HTR-8/SVneo (cell line): ENCODE results near the gene TMC3.
A peak's percentile ranks its signal among the peaks of the same experiment; 100 is the strongest.
"Not testable (repeated sequence)": the region's sequence is repeated elsewhere in the genome, so short reads cannot be mapped to it uniquely, and the experiment has no call there.

ENCODE experiments used
- DNase-seq: peaks from one replicate; pipeline ENCODE4 v3.0.0; 2011; ENCODE audit warnings: low spot score, mixed read lengths; ENCODE audit not compliant: insufficient read length
- FAIRE-seq: peaks from 2 replicates; lab custom pipeline; 2011; peaks lifted over from hg19 to GRCh38; lab: Jason Lieb, UNC

The TMC3 gene

DNA sequence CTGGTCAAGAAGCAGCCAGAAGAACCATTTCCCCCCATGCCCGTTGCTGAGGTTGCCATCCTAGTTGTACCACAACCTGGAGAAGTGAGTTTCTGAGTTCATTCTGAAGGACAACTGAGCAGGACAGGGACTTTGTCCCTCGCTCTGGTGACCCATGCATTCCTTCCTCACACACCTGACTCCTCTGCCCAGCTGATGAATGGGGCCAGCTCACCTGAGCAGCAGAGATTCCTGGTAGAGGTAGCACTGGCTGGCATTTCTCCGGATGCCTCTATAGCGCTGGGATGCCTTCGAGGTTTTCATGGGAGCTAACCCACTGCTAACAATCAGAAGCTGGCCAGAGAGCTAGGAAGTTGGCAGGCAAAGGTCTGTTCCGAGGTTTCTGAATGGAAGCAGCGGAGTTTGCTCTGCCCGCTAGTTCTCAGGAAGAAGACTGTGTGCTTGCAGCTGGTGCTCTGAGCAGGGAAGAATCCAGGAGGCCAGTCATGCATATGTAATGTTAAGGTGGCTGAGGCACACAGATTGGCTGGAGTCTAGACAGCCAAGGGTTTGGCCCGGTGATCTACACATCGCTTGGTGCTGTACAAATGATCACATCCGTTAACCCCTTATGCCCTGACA is at the start of gene TMC3:
Gene TMC3 (minus strand): TSS at position 439 of the 621 bp plus-strand sequence. CDS start 136 bp downstream, at position 303.
- DNase-seq (no peak), FAIRE-seq (no peak)

GRCh38 chr15:81421461-81421860 is 47.4 kb upstream of the TMC3 start:
- FAIRE-seq (no peak), DNase-seq (no peak)

GRCh38 chr15:81419332-81419943 is 45.4 kb upstream of the TMC3 start:
- peak; percentile 36 for DNase-seq

GRCh38 chr15:81418891-81419290 is 44.9 kb upstream of the TMC3 start:
- FAIRE-seq, result no peak
- DNase-seq, result no peak

More at GRCh38 chr15:81419332-81419943, 45.4 kb upstream of the TMC3 start:
- FAIRE-seq, result no peak

DNA sequence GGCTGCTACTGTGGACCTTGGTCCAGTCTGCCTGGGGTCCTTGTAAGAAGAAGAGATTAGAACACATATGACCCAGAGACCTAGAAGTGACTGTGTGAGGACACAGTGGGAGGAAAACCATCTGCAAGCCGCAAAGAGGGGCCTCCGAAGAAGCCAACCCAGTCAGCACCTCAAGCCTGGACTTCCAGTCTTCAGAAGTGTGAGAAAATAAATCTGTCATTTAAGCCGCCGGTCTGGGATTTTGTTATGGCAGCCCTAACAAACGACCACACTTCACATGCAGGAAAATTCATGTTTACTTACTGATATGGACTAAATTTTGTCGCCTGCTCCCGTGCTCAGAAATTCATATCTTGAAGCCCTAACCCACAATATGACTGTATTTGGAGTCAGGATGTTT is 44.4 kb upstream of the TMC3 start:
- FAIRE-seq, result no peak
- DNase-seq, result no peak

- not testable (repeated sequence) for FAIRE-seq, DNase-seq
These were observed 40.4 kb upstream of the TMC3 start for GRCh38 chr15:81414274-81414968.

DNA sequence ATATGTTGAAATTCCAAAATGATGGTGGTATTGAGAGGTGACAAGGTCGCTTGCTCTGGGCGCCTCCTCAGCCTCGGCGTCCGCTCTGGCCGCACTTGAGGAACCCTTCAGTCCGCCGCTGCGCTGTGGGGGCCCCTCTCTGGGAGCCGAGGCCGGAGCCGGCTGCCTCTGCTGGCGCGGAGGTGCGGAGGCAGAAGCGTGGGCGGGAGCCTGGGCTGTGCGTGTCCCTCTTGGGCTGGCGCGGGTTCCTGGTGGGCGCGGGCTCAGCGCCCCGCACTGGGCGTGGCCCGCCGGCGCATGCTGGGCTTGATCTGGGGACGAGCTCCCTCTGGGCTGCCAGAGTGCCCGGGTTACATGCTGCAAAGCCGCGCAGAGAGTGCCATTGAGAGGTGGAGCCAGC is 39.8 kb upstream of the TMC3 start:
- no peak for DNase-seq
- FAIRE-seq, result no peak

GRCh38 chr15:81411969-81412633 is 38.1 kb upstream of the TMC3 start:
- FAIRE-seq, result no peak
- DNase-seq, result no peak

DNA sequence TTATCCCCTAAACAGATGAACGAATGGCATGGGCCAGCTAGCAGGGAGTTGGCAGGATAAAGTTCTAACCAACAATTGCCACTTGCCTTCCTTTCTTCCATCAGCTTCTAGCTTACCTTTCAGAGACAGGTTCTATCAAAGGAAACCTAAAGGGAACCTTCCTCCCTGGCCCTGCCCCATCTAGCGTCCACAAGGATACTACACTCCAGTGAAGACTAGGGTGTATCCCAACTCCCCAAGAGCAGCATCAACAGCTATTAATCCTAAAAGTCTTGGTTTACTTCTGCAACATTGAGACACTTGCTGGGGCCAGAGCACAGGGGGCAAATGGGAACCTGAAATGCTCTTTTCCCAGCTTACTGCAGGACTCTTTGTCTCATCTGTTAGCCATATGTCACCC is 37.0 kb upstream of the TMC3 start:
- FAIRE-seq, result no peak
- DNase-seq, result no peak

GRCh38 chr15:81410318-81410753 is 36.3 kb upstream of the TMC3 start:
- peak; percentile 46 for DNase-seq
- no peak for FAIRE-seq

DNA sequence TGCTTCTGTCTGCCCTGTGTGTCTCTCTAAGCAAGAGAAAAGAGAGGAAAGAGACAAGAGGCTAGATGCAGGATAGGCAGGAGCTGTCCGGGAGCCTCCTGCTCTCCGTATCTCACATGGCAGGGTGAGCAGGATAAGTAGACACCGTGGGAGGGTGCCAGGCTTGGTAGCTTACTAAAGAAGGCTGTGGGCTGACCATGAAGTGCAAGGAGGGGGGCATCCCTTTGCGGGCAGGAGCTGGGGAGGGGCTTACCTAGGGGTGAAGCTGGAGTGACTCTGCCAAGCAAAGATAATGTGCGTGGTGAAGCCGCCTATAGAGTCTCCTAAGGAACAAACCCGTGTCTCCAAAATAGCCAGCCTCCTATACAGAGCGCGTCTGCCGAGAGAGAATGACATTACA is 33.7 kb upstream of the TMC3 start:
- DNase-seq (no peak), FAIRE-seq (no peak)

DNA sequence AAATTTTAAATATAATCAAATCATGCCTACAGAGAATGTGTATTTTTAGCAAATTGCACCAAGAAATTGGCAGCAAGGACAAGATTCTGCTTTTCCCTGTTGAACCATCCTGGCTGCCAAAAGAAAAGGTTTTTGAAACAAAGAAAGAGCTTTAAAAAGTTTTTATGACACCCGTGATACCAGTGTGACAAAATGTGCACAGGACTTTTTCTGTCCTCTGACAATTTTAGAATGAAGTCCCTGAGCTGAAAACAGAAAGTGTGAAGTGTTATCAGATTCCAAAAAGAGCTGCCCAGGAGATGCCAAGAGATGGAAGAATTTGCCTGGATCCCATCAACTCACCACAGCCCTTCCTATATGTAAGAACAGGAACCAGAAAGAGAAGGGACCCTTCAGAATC is 33.2 kb upstream of the TMC3 start:
- FAIRE-seq (no peak), DNase-seq (no peak)

GRCh38 chr15:81400640-81401236 is 26.7 kb upstream of the TMC3 start:
- peak; percentile 17 for DNase-seq
- no peak for FAIRE-seq

DNA sequence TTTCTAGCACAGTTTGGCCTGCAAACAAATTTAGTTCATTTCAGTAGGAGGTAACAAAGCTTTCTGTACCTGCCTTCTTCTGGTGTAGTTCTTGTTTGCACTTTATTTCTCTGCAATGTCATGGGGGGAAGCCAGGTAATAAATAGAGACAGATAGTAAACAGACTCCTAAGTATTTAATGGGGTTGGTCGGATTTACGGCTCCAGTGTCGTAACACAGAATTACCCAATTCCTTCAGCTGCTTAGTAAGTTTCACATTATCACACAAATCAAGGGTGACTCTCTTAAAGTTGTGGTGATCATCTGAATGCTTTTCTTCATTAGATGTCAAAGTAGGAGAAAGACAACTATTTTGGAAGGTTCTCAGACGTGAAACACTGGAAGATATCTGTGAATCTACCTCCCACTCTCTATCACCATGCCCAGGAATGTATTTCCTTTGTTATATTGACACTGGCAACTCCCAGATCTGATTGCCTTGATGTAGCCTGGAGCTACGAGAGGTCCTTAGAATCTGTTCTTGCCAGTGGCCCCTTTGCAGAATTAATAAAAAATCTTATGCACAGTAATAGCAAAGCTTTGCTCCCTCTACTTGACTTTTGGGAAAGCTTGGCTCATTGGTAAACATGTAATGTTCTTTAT is 25.0 kb upstream of the TMC3 start:
- DNase-seq, result no peak

DNA sequence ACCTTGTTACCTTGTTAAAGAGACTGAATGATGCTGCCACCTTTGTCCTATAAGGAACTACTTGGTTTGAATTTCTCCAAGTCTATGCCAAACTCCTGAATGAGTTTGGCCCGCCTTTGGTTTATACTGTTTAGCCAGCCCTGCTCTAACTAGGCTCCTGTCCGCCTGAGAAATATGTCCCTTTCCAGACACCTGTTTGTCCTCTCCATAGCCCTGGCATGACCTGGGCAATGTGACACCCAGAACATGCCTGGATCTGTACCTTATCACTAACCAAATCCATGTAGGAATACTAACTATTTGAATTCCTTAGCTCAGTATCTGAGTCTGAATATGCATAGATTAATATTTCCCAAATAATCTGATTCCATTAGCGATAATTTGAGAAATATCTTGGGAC is 24.4 kb upstream of the TMC3 start:
- FAIRE-seq (no peak), DNase-seq (no peak)

More for the DNA sequence above, 25.0 kb upstream of the TMC3 start:
- no peak for FAIRE-seq

- DNase-seq (no peak), FAIRE-seq (no peak)
These were observed 20.6 kb upstream of the TMC3 start for GRCh38 chr15:81394603-81395002.

GRCh38 chr15:81391657-81392056 is 17.6 kb upstream of the TMC3 start:
- DNase-seq, result no peak
- FAIRE-seq, result no peak

DNA sequence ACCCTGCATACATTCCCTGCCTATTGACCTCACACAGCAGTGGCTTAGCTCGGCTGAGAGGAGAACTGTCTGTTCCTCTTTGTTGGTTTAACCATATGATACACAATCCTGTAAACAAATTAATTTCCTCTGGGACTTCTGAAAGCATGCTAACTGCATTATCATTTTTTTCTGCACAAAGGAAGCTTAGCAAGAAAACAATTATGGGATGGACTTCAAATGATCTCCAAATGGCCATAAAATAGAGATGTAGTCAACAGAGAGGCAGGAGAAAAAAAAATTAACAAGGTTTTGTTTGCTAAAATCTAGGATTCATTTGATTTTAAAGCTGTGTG is 14.4 kb upstream of the TMC3 start:
- DNase-seq (no peak), FAIRE-seq (no peak)

- DNase-seq (no peak), FAIRE-seq (no peak)
These were observed 13.8 kb upstream of the TMC3 start for GRCh38 chr15:81387621-81388435.
